Neuronal stem cell (in vitro differentiated cells): Measurements from ENCODE around the gene CBFA2T3.
A peak's percentile ranks its signal among the peaks of the same experiment; 100 is the strongest.

Source experiments
- DNase-seq: peaks from one replicate; pipeline ENCODE4 v3.0.0-alpha.2; 2013; ENCODE audit warnings: low spot score
- H2AFZ ChIP-seq: one replicate; pipeline ENCODE4 v1.6.1; 2013; ENCODE audit warnings: mild to moderate bottlenecking, low read length, inconsistent platforms
- H2AK5ac ChIP-seq: 2 replicates; pipeline ENCODE4 v1.6.1; 2013; ENCODE audit warnings: low read depth, mild to moderate bottlenecking, inconsistent platforms, low read length, moderate library complexity, mixed read lengths
- H2BK120ac ChIP-seq: 2 replicates; pipeline ENCODE4 v1.6.1; 2013; ENCODE audit warnings: low read depth, mild to moderate bottlenecking, inconsistent platforms, low read length, moderate library complexity, mixed read lengths
- H2BK12ac ChIP-seq: one replicate; pipeline ENCODE4 v1.6.1; 2013; ENCODE audit warnings: low read length, inconsistent platforms
- H2BK15ac ChIP-seq: 2 replicates; pipeline ENCODE4 v1.6.1; 2013; ENCODE audit warnings: mild to moderate bottlenecking, low read length, inconsistent platforms, mixed read lengths
- H2BK5ac ChIP-seq: one replicate; pipeline ENCODE4 v1.6.1; 2013; ENCODE audit warnings: inconsistent platforms, mild to moderate bottlenecking, low read length, moderate library complexity
- H3K14ac ChIP-seq: one replicate; pipeline ENCODE4 v1.6.1; 2013; ENCODE audit warnings: low read length, inconsistent platforms
- H3K18ac ChIP-seq: 2 replicates; pipeline ENCODE4 v1.6.1; 2013; ENCODE audit warnings: low read length, inconsistent platforms
- H3K23ac ChIP-seq: 2 replicates; pipeline ENCODE4 v1.6.1; 2013; ENCODE audit warnings: low read depth, mild to moderate bottlenecking, mixed read lengths, low read length, inconsistent platforms; ENCODE audit not compliant: poor library complexity
- H3K27ac ChIP-seq: replicated peaks from 3 replicates; pipeline ENCODE4 v1.5.1; 2013; ENCODE audit warnings: low read length, inconsistent platforms
- H3K27me3 ChIP-seq, 3 experiments: 2 replicates each; pipeline ENCODE4 v1.6.1; 2013; ENCODE audit warnings: low read length in 3 of 3, mild to moderate bottlenecking in 2 of 3, inconsistent platforms in 1 of 3, low read depth in 1 of 3, mixed read lengths in 1 of 3, moderate library complexity in 1 of 3; ENCODE audit not compliant: control insufficient read depth in 3 of 3, insufficient read depth in 3 of 3
- H3K36me3 ChIP-seq, 2 donors: replicated peaks in 1 of 2; 2 replicates each; pipeline ENCODE4 v1.6.1; 2013; ENCODE audit warnings: low read length in 2 of 2; ENCODE audit not compliant: control insufficient read depth in 2 of 2, insufficient read depth in 2 of 2
- H3K4ac ChIP-seq: 2 replicates; pipeline ENCODE4 v1.6.1; 2013; ENCODE audit warnings: inconsistent platforms, mild to moderate bottlenecking, low read length, moderate library complexity
- H3K4me1 ChIP-seq, 2 donors: 1 replicate in 1 of 2; 2 replicates in 1 of 2; pipeline ENCODE4 v1.6.1; 2013; ENCODE audit warnings: low read length in 2 of 2, low read depth in 1 of 2; ENCODE audit not compliant: control insufficient read depth in 2 of 2, insufficient read depth in 1 of 2
- H3K4me2 ChIP-seq: one replicate; pipeline ENCODE4 v1.6.1; 2013; ENCODE audit warnings: mild to moderate bottlenecking, low read length, inconsistent platforms; ENCODE audit not compliant: insufficient read depth, poor library complexity, severe bottlenecking
- H3K4me3 ChIP-seq, 2 donors: 2 replicates each; pipeline ENCODE4 v1.5.1; 2013; ENCODE audit warnings: low read length in 2 of 2, mild to moderate bottlenecking in 2 of 2, inconsistent platforms in 1 of 2, moderate library complexity in 1 of 2
- H3K79me1 ChIP-seq: one replicate; pipeline ENCODE4 v1.6.1; 2013; ENCODE audit warnings: low read depth, mild to moderate bottlenecking, inconsistent platforms, low read length, moderate library complexity
- H3K9ac ChIP-seq: one replicate; pipeline ENCODE4 v1.6.1; 2013; ENCODE audit warnings: mild to moderate bottlenecking, low read depth, low read length, inconsistent platforms; ENCODE audit not compliant: poor library complexity
- H3K9me3 ChIP-seq, 2 donors: replicated peaks in 1 of 2; 2 replicates each; pipeline versions ENCODE3 to v1.6.1; 2013; ENCODE audit warnings: low read length in 2 of 2, mild to moderate bottlenecking in 2 of 2, inconsistent platforms in 1 of 2, low read depth in 1 of 2, mixed read lengths in 1 of 2, moderate library complexity in 1 of 2; ENCODE audit not compliant: control insufficient read depth in 2 of 2, insufficient read depth in 1 of 2
- H4K8ac ChIP-seq: one replicate; pipeline ENCODE4 v1.6.1; 2013; ENCODE audit warnings: low read depth, mild to moderate bottlenecking, inconsistent platforms, low read length, moderate library complexity
- H4K91ac ChIP-seq: one replicate; pipeline ENCODE4 v1.6.1; 2013; ENCODE audit warnings: low read length, low read depth, mild to moderate bottlenecking, inconsistent platforms; ENCODE audit not compliant: poor library complexity
- WGBS, 2 donors: extraction: QIAGEN DNeasy Blood & Tissue Kit; methylation state at CpG; one replicate each; pipeline ENCODE4 v1.1.7; 2013; ENCODE audit warnings: missing lambda C conversion rate in 2 of 2, mixed read lengths in 1 of 2; ENCODE audit not compliant: insufficient read length in 2 of 2, insufficient replicate concordance in 1 of 2; ENCODE audit errors: extremely low coverage in 2 of 2; 5-methylcytosine and 5-hydroxymethylcytosine counted together

CBFA2T3 gene

DNA sequence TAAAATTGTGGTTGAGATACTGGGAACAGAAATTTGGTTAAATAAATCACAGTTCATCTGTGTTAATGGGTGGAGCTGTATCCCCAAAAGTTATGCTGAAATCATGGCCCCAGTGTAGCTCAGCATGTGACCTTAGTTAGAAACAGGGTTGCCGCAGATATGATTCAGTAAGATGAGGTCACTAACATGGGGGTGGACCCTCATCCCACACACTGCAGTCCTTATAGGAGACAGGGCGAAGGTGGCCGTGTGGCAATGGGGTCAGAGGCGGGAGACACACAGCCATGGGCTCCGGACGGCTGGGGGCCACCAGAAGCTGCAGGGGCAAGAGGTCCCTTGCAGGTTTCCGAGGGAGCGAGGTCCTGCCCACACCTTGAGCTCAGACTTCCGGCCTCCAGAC lies 130.9 kb downstream of the CBFA2T3 start:
- H4K8ac ChIP-seq = no peak overlapping the region
- H3K18ac ChIP-seq = no peak overlapping the region
- no peak overlapping the region for H3K9ac ChIP-seq
- WGBS, 2 donors = no CpG with 5 or more reads among the region's 9 CpGs
- no peak overlapping the region for H2AFZ ChIP-seq
- H3K27ac ChIP-seq = no peak overlapping the region
- no peak for DNase-seq
- no peak overlapping the region for H2AK5ac ChIP-seq
- H2BK120ac ChIP-seq = no peak overlapping the region
- no peak overlapping the region for H3K4me2 ChIP-seq
- H3K27me3 ChIP-seq = no peaks in the 10 kb centered on the region
- H3K23ac ChIP-seq = no peak overlapping the region
- H3K4me1 ChIP-seq = no peaks in the 10 kb centered on the region
- H3K36me3 ChIP-seq = peaks cover 0 to 8% of the 10 kb centered on the region in 2 donors
- H2BK5ac ChIP-seq = no peak overlapping the region
- no peak overlapping the region for H2BK12ac ChIP-seq
- H3K4me3 ChIP-seq = no peak overlapping the region
- H3K79me1 ChIP-seq = peaks cover 7% of the 10 kb centered on the region
- H3K14ac ChIP-seq = no peak overlapping the region
- H3K4ac ChIP-seq = no peak overlapping the region
- H4K91ac ChIP-seq = no peak overlapping the region
- no peak overlapping the region for H2BK15ac ChIP-seq
- no peaks in the 10 kb centered on the region for H3K9me3 ChIP-seq

DNA sequence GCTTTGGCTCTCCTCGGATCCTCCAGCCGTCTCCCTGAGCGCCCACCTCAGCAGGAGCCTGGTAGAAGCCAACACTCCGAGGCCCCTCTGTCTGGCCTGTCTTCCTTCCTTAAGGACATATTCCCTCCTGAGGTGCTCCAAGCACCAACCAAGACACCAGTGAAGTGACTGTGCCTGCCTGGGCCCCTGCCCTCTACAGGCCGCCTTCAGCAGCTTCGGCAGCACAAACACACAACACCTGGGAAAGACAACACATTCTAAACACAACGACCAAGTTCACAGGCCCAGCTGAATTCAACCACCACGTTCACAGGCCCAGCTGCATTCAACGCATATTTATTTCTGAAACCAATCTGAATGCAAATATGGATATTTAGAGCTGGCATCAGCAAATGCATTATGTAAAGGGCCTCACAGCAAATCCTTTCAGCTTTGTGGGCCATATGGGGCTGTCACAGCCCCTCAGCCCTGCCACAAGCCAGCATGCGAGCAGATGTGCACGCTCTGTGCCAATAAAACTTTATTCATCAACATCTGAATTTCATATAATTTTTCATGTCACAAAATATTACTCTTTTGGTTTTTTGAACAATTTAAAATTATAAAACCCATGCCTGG lies 132.5 kb downstream of the CBFA2T3 start:
- Histone ChIP-seq H2BK15ac (no peak overlapping the region), H3K36me3 (peaks cover 0 to 4% of the 10 kb centered on the region in 2 donors), H3K9ac (no peak overlapping the region), H2AK5ac (no peak overlapping the region), H3K18ac (no peak overlapping the region), H3K23ac (no peak overlapping the region), H3K14ac (no peak overlapping the region), H3K4me1 (no peaks in the 10 kb centered on the region), H4K91ac (no peak overlapping the region), H4K8ac (peak overlapping the region; percentile 65), H2AFZ (no peak overlapping the region), H3K4me2 (no peak overlapping the region), H3K9me3 (no peaks in the 10 kb centered on the region), H2BK120ac (no peak overlapping the region), H3K4me3 (no peak overlapping the region), H3K4ac (no peak overlapping the region), H3K79me1 (peaks cover 4% of the 10 kb centered on the region), H2BK12ac (no peak overlapping the region), H3K27ac (no peak overlapping the region), H3K27me3 (no peaks in the 10 kb centered on the region), H2BK5ac (peak overlapping the region; percentile 29)
- DNase-seq = no peak
- no CpG with 5 or more reads among the region's 11 CpGs for whole genome bisulfite sequencing, 2 donors

DNA sequence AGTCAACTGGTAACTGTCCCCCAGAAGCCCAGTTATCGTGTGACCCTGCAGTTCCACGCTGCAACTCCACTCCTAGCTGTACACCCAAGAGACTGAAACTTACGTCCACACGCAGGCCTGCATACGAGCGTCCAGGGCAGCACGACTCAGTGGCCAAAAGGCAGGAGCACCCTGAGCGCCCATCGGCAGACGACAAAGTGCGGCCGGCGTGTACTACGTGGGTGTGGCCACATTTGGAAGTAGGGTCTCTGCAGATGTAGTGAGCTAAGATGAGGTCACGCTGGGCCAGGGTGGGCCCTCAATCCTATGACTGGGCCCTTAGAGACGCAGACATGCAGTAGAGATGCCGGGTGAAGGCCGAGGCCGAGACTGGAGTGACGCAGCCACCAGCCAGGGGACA lies 133.8 kb downstream of the CBFA2T3 start:
- Histone ChIP-seq H3K4ac (no peak overlapping the region), H2BK15ac (no peak overlapping the region), H3K4me2 (no peak overlapping the region), H4K8ac (peak overlapping the region; percentile 65), H3K36me3 (peaks cover 0 to 6% of the 10 kb centered on the region in 2 donors), H3K9ac (no peak overlapping the region), H3K27ac (no peak overlapping the region), H3K14ac (peak overlapping the region; percentile 71), H2BK120ac (no peak overlapping the region), H3K4me1 (no peaks in the 10 kb centered on the region), H3K23ac (no peak overlapping the region), H4K91ac (no peak overlapping the region), H3K79me1 (peaks cover 6% of the 10 kb centered on the region), H3K18ac (no peak overlapping the region), H2AFZ (no peak overlapping the region), H3K27me3 (no peaks in the 10 kb centered on the region), H2AK5ac (peak overlapping the region; percentile 18), H2BK12ac (no peak overlapping the region), H3K9me3 (no peaks in the 10 kb centered on the region), H2BK5ac (no peak overlapping the region), H3K4me3 (no peak overlapping the region)
- WGBS, 2 donors = no CpG with 5 or more reads among the region's 20 CpGs
- DNase-seq = no peak

DNA sequence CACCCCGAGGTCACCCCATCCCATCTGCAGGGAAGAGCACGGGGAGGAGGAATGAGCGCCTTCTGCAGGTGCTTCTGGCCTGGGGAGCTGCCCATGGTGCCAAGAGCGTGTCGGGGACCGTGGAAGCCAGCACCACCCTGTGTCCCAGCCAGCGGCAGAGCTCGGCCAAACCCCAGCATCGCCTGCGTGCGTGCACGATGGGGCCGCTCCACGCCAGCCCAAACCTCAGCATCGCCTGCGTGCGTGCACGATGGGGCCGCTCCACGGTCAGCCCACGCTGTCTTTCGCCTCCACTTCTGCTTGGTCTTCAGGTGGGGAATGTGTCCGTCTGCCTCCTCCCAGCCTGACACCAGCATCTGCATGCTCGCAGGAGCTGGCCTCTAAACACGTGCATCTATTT lies 134.2 kb downstream of the CBFA2T3 start:
- no peak overlapping the region for H4K8ac ChIP-seq
- no peaks in the 10 kb centered on the region for H3K9me3 ChIP-seq
- no peak overlapping the region for H3K18ac ChIP-seq
- peak overlapping the region; percentile 22 for H2BK12ac ChIP-seq
- H3K9ac ChIP-seq = peak overlapping the region; percentile 60
- no peak overlapping the region for H2AFZ ChIP-seq
- no peak overlapping the region for H2AK5ac ChIP-seq
- H2BK5ac ChIP-seq = no peak overlapping the region
- H2BK120ac ChIP-seq = no peak overlapping the region
- H3K4me3 ChIP-seq = no peak overlapping the region
- H3K79me1 ChIP-seq = peaks cover 6% of the 10 kb centered on the region
- no peak overlapping the region for H3K4me2 ChIP-seq
- WGBS, 2 donors = no CpG with 5 or more reads among the region's 25 CpGs
- no peak for DNase-seq
- H3K27me3 ChIP-seq = no peaks in the 10 kb centered on the region
- H3K4me1 ChIP-seq = no peaks in the 10 kb centered on the region
- no peak overlapping the region for H3K4ac ChIP-seq
- H2BK15ac ChIP-seq = no peak overlapping the region
- H4K91ac ChIP-seq = no peak overlapping the region
- no peak overlapping the region for H3K27ac ChIP-seq
- H3K23ac ChIP-seq = no peak overlapping the region
- H3K36me3 ChIP-seq = peaks cover 0 to 4% of the 10 kb centered on the region in 2 donors
- H3K14ac ChIP-seq = peak overlapping the region; percentile 38
